Stimulated activated CD4-positive, alpha-beta T cell treated with anti-CD3 and anti-CD28 coated beads, Interleukin-15, amount 100 ng/mL, for 24 hours (primary cell): ENCODE results near the gene GNG12.
A peak's percentile ranks its signal among the peaks of the same experiment; 100 is the strongest.

Experiments used
- DNase-seq: peaks from one replicate; pipeline ENCODE4 v3.0.0-alpha.2; 2020

GNG12 gene

DNA sequence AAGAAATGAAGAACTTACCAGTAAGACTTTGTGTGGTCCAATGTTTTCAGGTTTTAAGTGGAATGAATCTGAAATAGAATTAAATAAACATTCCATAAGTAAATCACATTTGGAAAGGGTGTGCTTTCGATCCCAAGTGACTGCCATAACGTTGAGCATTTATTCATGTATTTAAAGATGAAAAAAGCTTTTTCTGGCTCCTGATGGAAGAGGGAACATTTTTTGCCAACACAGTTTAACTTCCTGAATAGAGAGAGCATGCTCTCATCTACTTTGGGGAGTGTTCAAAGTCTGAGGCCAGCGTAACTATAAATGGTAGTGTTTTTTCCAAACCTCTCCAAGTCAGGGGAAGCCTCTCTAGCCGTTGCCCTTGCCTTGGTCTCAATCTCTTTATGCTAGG, 55.8 kb downstream of the GNG12 start:
- DNase-seq, result no peak

DNA sequence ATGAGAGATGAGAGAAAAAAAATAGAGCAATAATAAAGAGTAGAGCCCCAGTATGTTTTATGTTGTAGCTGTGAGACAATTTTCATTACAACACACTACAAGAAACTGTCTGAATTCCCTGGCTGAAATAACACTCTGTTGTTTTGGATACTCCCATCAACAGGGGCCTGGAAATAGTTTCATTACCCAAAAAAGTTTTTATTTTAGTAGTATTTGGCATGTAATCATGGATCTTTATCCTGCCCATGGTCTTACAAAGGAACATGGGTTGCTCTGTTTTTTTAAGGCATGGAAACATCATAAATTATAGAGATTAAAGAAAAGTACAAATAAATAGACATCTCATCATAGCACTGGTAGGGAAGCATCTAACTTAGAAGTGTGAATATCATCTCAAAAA, 56.3 kb downstream of the GNG12 start:
- no peak for DNase-seq

DNA sequence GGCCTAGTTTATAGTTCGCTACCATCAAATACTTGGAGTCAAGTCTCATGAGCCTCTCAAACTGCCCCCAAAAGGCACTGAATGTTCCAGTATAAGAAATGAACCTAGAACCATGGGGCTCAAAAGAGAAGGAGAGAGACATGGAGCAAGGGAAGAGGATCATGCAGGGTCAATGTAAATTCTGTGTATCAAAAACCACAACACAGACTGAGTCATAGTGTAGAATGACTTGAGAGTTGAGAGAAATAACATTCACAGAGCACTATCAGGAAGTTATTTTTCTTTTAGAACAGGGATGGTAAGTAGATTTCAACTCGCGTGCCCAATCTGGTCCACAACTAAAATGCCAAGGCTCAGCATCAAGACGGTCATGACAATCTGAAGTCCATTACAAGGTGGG, 59.8 kb downstream of the GNG12 start:
- no peak for DNase-seq

DNA sequence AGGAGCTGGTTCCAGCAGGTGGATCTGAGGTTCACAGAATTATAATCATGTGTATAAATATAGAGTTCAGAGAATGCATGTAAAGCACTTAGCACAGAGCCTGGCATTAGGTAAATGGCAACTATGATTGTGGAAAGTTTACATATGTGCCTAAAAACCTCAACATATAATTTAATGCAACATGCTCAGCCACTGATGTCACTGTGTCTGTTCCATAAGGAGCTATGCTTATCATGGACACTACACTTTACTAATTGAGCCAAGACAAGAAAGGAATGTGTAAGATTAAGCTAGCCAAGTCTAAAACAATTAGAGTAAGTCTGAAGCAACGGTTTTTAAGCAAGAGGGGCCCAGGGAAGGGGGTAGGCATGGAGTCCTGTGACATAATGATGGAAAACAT, 61.5 kb downstream of the GNG12 start:
- no peak for DNase-seq

DNA sequence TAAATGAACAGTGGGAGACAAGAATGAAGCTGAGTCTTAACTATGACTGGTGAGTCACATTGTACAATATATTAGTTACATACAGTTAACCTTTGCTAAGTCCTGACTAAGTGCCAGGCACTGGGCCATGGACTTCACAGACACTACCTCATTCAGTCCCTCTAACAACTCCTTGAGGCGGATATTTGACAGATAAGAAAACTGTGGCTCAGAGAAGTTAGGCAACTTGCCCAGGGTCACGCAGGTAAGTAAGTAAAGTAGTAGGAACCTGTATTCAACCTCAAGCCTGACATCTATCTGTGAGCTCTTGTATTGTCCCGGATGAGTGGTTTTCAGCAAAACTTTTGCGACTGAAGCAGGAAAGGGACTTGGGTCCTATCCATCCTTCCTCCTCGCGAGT, 62.1 kb downstream of the GNG12 start:
- no peak for DNase-seq

DNA sequence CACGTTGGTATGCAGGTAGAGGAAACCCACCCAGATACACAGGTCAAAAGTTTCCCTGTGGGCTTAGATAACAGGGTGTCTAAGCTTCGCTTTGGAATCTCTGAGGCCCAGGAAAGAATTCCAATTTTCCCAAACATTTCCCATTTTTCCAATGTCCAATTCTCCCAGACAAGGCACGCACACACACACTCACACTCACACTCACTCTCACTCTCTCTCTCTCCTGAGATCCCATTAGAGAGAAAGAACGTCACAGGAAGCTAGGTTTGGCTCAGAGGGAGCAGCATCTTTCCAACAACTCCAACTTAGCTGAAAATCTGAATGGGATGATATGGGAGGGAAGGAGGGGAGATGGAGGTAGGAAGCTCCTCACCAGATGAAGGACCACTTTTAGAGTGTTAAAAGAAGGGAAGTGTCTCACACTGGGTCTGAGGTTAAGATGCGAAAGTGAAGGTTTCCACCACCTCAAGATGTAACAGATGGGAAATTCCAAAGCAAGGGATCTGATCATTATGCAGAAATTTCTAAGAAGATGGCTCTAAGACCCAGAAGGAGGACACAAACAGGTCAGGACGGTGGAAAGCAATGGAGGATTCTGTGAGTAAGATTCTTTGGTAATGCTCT, 63.5 kb downstream of the GNG12 start:
- no peak for DNase-seq

DNA sequence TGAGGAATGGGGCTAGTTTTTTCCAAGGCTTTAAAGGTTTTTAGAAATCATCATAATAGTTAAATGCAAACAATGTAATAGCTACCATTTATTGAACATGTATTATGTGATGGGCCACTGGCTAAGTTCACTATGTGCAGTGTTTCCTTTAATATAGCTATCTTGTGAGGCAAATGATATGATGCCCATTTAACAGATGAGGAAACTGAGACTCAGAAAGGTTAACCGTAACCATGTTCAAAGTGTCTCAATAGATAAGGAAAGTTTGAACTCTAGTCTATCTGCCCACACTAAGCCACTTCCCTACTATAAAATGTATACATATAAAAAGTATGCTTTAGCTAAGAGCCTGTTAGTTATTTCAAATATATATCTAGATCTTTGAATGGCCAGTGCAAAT, 64.8 kb downstream of the GNG12 start:
- DNase-seq, result no peak

DNA sequence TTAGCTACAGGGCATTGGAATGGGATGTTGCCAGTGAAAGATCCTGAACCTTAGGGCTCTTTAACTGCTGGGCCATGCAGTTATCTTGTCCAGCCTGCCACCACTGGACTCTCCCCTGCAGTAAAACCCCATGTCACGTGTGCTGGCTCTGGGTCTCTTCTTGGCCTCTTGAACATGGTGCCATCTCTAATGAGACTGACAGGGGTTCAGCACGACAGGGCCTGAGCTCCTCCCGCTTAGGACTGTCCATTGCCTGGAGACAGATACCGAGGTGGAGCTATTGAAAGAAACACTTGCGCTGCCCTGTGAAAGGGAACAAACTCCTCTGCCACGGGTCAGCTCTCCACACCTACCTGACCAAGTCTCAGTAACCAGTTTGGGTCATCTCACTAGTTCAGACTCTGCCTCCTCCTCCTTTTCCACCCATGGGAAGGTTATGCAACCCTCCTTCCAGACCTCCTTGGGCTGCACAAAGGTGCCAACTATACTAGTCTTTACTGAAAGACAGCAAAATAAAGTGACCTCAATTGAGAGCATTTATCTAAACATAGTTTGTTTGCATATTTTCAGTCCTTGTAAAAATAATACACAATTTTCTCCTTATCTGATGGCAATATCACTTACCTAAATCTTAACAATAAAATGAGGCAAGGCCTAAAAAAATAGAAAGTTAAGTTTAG, 66.0 kb downstream of the GNG12 start:
- no peak for DNase-seq

DNA sequence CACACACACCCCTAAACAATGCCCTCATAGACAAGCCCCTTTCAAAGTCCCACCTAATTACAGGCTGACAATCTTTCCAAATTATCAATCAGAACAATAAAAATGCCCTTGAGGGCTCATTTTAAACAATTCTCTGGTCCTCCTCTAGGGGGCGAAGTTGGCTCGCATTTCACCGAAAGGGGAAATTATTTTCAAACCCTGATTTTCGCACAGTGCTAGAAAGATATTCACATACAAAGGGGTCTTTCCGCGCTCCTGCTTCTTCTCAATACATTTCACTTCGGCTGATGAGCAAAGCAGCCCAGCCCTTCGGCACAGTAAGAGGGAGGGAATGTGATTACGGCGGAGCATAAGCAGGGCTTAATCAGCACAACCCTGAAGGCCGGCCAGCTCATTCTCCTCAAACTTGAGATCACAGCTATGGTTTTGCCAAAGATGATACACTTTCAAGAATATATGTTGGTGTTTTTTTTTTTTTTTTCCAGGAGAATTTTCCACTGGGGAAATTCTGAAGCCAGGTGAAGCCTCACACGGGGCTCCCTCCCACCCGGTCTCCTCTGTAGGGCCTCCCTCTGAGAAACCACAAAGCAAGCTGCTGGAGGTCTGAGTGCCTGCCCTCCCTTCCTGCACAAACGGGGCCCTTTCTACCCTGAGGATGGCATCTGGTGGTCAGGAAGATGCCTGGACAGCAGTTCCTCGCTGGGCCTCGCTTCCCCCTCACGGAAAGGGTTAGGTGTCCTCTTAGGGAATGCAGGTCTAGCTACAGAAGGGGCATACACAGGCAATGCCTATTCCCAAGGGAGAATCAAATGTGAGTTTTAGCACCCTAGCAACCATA, 66.9 kb downstream of the GNG12 start:
- DNase-seq, result peak; percentile 56

DNA sequence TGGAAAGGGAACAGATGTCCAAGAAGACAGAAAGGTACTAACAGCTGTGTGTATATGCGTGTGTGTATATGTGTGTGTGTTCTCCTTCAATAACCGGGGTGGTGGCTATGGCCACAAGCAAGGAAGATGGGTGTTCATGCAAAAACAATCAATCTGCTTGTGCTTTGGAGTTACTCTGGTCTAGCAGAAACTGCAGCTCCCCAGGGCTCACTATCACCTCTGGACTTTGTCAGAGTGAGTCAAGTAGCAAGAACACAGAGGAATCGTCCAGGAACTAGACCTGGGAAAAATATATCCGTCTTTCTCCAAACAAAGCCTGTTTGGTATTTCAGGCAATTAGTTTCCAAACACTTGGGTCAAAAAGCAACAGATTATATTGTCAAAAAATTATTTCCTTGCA, 68.6 kb downstream of the GNG12 start:
- no peak for DNase-seq

DNA sequence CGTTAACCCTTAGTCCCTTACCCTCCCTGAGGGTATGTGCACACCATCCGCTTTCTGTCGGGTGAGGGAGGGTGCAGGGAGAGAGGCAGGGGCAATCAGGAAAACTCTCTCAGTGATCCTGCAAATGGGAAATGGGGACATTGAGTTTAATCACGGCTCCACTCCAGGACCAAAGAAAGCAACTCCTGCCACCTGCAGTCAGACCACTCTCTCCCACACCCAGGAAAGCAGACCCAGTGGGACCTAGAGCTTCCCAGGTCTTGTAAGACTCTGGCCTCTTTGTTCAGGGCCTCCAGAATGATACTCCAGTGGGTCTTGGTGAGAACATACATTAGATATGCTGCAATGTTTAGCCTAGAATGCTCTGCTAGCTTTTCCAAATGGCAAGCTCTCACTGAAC, 71.5 kb downstream of the GNG12 start:
- DNase-seq, result no peak

DNA sequence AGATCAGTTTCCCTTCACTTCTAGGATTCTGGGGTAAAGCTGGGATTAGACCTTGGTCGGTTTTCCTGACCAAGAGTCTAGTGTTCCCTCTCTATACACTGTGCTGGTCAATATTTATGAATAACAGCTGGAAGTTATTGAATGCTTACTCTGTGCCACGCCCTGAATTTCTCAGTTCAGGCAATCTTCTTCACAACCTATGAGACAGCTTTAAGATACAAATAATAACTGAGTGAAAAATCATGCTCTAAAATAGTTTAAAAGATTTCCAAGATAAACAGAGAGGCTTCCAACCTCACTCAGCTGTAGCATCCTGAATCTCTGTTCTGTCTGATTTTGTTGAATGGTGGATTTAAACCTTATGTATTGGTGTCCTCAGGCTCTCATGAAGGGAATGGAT, 72.2 kb downstream of the GNG12 start:
- DNase-seq, result no peak

DNA sequence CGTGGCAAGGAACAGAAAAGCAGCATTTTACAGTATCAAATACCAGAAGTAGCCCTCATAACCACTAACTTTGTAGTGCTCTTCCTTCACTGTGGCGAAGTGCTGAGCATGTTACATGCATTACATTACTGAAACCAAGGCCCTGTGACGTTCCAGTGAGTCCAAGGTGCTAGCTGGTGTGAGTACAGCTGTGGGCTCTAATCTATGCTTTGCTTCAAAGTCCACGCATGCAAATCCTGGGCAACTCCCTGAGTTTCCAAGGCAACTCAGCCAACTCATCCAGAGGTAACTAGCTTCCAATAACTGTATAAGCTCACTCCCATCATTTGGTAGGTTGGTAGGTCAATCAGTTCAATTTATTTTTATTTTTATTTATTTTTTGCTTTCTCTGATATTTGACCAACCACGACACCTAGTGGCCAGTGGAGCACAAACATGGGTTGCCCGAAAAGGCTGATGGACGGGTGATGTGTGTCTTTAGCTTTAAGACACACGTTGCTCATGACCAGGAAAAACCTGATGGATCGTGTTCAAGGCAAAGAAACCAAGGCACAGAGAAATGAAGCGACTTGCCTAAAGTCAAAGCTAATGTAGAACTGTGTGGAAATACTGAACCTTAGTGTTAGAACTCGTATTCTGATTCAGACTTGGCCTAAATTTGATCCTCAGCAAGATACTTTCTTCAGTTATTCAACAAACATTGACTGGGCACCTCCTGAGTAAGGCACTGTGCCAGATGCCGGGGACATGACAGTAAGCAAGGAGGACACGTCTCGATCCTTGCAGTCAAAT, 73.0 kb downstream of the GNG12 start:
- DNase-seq, result peak; percentile 72

DNA sequence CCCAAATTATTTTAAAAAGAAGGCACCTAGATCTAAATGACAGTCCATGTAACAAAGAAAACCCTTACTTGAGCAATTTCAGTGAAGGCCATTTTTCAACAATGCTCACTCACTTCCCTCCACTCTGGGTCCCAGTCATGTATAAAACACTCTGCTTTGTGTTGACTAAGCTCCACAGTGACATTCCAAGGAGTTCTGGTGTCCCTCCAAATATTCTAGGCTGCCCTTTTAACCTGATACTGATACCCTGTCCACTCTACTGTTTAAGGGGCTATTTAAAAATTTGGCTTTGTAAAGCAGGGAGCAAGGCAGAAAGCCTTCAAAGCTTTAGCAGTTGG, 73.6 kb downstream of the GNG12 start:
- DNase-seq, result no peak

DNA sequence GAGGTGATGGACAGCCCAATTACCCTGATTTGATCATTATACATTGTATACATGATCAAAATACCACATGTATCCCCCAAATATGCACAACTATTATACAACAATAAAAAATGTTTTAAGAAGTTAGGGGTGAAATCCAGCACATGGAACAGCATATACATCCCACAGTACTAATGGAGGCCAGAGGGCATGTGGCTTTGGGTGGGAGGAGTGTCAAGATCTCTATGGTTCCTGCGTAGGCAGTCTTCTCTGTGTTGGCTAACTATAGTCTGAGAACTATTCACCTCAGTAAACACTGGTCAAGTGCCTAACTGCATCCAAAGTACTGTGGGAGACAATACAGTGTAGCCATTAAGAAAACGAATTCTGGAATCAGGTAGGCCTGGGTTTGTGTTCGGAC, 74.2 kb downstream of the GNG12 start:
- DNase-seq, result no peak

DNA sequence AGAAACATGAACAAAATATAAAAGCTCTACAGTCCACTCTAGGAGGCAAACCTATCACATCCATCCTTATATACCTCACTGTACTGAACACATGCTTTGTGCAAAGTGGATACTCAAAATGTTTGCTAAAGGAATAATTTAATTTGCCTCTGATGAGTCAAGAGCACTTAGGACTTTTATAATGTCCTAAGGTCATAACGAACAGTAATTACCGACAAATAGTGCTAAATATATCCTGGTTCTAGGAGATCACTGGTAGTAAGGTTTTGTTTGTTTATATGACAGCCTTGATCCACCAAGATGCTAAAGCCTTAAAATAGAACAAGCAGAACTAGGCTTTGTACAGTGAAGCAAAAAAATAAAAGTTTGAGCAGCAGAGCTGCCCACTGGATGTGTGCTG, 77.6 kb downstream of the GNG12 start:
- DNase-seq, result no peak

DNA sequence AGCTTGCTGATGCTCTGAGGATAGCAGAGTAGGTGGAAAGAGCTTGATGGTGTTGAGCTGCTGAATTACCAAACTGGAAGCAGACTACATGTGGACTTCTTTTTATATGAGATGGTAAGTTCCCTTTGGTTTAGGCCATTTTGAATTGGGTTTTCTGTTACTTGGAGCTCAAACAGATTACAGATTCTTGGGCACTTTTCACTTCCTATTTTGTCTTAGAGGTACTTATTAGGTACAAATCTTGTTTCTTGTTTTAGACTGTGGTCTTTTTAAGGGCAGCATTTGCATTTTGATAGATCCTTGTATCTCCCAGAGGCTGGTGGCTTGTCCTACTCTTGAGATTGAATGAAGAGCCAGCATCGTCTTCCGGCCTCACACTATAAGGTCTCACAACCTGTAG, 78.1 kb downstream of the GNG12 start:
- no peak for DNase-seq

DNA sequence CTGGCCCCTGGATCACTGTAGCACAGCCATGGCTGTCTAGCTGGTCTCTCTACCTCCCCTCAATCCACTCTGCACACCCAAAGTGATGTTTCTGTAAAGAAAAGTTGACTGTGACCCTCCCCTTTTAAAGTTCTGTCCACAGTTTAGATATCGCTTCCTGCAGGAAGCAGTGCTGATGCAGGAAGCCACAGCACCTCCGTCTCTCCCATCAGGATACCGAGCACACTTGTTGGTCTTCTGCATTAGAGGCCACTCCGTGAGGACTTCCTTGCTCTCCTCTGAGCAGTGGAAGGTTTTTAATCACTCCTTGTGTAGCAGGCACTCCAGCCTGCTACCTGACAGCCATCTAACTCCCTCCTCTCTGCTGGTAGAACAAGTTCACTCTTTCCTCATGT, 78.7 kb downstream of the GNG12 start:
- DNase-seq, result no peak

DNA sequence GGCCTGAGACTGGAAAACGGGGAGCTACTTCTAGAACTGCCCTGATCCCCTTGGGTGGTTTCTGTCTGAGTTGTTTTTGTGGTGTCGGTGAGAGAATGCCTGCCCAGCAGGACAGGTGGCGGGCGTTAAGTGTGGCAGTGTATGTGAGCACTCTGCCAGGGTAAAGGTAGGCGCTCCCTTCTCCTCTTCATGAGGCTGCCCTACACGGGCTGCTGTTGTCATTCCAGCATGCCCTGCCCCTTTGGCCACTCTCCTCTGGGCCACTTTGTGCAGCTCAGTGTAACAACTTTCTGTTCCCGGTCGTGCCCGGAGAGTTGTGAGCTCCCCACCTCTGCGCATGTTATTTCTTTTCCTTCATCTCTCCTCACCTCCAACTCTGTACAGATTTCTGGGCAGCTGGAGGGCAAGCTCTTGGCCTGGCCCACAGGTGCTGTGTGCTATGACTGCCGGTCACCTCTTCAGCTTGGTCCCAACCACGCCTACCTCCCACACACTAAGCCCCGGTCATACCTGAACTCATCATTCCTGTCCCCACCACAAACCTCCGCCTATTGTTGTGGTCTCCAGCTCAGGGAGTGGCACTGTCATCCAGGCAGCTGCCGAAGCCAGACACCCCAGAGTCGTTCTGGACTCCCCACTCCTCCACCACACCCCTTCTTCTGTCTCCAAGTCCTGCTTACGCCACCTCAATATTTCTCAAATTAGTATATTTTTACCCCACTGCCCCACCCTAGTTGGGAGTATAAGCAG, 79.3 kb downstream of the GNG12 start:
- peak; percentile 36 for DNase-seq

DNA sequence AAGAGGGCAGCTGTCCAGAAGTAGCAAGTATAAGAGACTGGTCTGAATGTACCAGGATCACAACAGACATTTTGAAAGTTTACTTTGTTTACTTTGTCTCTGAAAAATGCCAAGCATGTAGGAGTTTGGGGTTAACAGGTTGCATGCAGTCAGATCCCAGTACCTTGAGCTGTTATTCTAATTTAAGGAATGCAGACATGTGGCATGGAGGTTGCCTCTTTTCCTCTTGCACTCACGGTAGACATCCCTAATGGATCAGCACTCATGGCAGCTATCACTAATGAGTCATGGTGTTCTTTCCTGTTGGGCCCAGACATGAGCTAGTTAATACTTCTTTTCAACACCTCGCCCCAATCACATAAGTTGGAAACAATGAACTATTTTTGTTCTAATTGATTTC, 81.0 kb downstream of the GNG12 start:
- DNase-seq, result no peak

DNA sequence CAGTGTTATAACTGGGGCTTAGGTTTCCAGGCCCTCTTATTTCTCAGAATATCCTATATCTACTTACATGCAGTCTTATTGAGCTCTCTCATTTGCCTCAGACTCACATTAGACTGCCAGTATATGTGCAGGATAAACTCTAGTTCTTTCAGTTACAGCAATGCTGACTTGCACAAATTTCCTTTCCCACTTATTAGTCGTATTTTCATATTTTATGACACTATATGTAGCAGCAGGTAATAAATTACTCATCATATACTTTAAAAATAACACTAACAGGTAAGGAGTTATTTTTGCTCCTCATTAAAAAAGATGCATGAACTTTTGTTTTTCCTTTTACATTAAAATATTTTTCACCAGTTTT, 82.6 kb downstream of the GNG12 start:
- DNase-seq, result no peak

DNA sequence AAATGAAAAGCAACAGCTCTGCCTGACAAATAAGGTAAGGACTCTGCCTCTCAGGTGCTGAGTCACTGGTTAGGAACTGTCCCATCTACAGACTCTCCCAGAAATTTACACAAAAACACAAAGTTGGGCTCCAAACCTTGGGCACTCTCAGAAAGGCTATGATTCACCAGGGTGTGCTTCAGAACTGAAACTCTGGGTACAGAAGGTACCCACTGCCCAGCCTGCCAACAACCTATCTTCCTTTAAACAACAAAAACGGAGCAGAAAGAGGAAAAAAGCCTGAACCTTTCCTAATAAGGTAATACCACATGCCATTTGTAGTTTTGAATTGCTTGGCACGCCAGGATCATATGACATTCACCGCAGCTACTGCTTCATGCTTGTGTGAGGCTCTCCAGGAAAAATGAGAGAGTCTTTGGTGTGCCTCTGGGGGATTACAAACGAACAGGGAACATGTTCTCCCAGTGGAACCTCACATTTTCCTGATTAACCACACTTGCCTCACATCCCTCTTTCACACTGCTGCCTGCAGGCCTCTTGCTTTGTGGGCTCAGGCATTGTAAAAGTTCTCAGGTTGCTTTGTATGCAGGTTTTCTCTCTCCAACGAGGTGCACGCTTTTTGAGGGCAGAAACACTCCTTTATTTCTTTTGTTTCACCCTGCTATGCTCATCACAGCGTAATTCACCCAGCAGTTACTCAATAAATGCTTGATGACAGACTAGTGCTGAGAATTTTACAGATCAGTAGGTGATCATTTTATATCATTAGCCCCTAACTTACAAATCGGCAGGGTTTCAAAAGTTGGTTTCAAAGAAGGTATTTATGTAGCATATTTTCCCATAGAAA, 83.2 kb downstream of the GNG12 start:
- DNase-seq, result no peak
